SK-N-SH (cell line): ENCODE results near the gene UGT1A4. TPM values are rescaled to one million over a fixed set of nuclear protein-coding genes. Genes with fewer than 3 reads are reported as not detected.

Experiments used
- CTCF ChIA-PET: fragments of 300-600, 350-600 bp; formaldehyde crosslinking; extraction: SDS; loops from one replicate; lab custom pipeline; 2021; lab: Yijun Ruan, JAX
- POLR2A ChIA-PET: fragments of 350-600 bp; sonication (Branson Sonifier 250); formaldehyde crosslinking; extraction: SDS; loops from one replicate; lab custom pipeline; 2020; ENCODE audit warnings: antibody characterized with exemption, inconsistent platforms; lab: Yijun Ruan, JAX
- DNase-seq: peaks from one replicate; pipeline ENCODE4 v3.0.0; 2012
- H2AFZ ChIP-seq: fragments of 200-600 bp; sonication (generic); 2 replicates; pipeline ENCODE4 v1.8.1; 2016; ENCODE audit warnings: antibody characterized with exemption, mild to moderate bottlenecking, low read depth
- H3F3A ChIP-seq: fragments of 200-600 bp; sonication (generic); replicated peaks from 2 replicates; pipeline ENCODE3; 2016; ENCODE audit warnings: antibody characterized with exemption, mild to moderate bottlenecking; ENCODE audit not compliant: insufficient read depth
- H3K27ac ChIP-seq, 2 experiments: fragments of 200-500 bp in 1 of 2; fragments of 200-600 bp in 1 of 2; sonication (Bioruptor generic) in 1 of 2; sonication (generic), shearing (Covaris generic) in 1 of 2; 2 replicates each; pipeline versions ENCODE4 v1.5.1 to v1.6.1; 2014 to 2016; ENCODE audit warnings: low read depth in 2 of 2, inconsistent platforms in 1 of 2, low read length in 1 of 2, mild to moderate bottlenecking in 1 of 2, mixed read lengths in 1 of 2
- H3K27me3 ChIP-seq: fragments of 200-600 bp; sonication (generic), shearing (Covaris generic); 2 replicates; pipeline ENCODE4 v1.6.1; 2016; ENCODE audit warnings: mixed run types; ENCODE audit not compliant: insufficient read depth
- H3K36me3 ChIP-seq, 2 experiments: fragments of 200-500 bp in 1 of 2; fragments of 200-600 bp in 1 of 2; sonication (Bioruptor generic) in 1 of 2; sonication (generic) in 1 of 2; replicated peaks in 1 of 2; 2 replicates each; pipeline versions ENCODE3 to v1.5.1; 2014 to 2016; ENCODE audit warnings: low read length in 1 of 2, mild to moderate bottlenecking in 1 of 2; ENCODE audit not compliant: insufficient read depth in 2 of 2, control insufficient read depth in 1 of 2
- H3K4me1 ChIP-seq, 2 experiments: fragments of 200-500 bp in 1 of 2; fragments of 200-600 bp in 1 of 2; sonication (Bioruptor generic) in 1 of 2; sonication (generic), shearing (Covaris generic) in 1 of 2; 2 replicates each; pipeline versions ENCODE4 v1.5.1 to v1.6.1; 2014 to 2016; ENCODE audit warnings: low read depth in 1 of 2, low read length in 1 of 2, mixed run types in 1 of 2; ENCODE audit not compliant: insufficient read depth in 2 of 2, control insufficient read depth in 1 of 2
- H3K4me2 ChIP-seq: fragments of 200-600 bp; sonication (generic), shearing (Covaris generic); 2 replicates; pipeline ENCODE4 v1.6.1; 2017; ENCODE audit warnings: mixed run types
- H3K4me3 ChIP-seq, 2 experiments: fragments of 200-500 bp in 1 of 2; fragments of 200-600 bp in 1 of 2; sonication (Bioruptor generic) in 1 of 2; sonication (generic), shearing (Covaris generic) in 1 of 2; 2 replicates each; pipeline versions ENCODE4 v1.5.1 to v1.8.1; 2014 to 2016; ENCODE audit warnings: low read depth in 2 of 2, inconsistent platforms in 1 of 2, low read length in 1 of 2, mild to moderate bottlenecking in 1 of 2, mixed read lengths in 1 of 2, moderate library complexity in 1 of 2
- H3K79me2 ChIP-seq: fragments of 200-600 bp; sonication (generic); 2 replicates; pipeline ENCODE4 v1.8.1; 2017; ENCODE audit warnings: mild to moderate bottlenecking; ENCODE audit not compliant: insufficient read depth
- H3K9ac ChIP-seq: fragments of 200-600 bp; sonication (generic); 2 replicates; pipeline ENCODE4 v1.6.1; 2017; ENCODE audit warnings: mixed run types
- H3K9me2 ChIP-seq: fragments of 200-600 bp; sonication (generic); 2 replicates; pipeline ENCODE4 v1.6.1; 2017; ENCODE audit warnings: mixed run types
- H3K9me3 ChIP-seq: fragments of 200-600 bp; sonication (generic); 2 replicates; pipeline ENCODE4 v1.6.1; 2017; ENCODE audit warnings: mixed run types, mild to moderate bottlenecking, moderate library complexity
- H4K20me1 ChIP-seq: fragments of 200-600 bp; sonication (generic); 2 replicates; pipeline ENCODE4 v1.6.1; 2017; ENCODE audit warnings: mild to moderate bottlenecking, mixed run types; ENCODE audit not compliant: insufficient read depth
- CHD2 ChIP-seq: fragments of 150-350 bp; IDR thresholded peaks from 2 replicates; pipeline ENCODE4 v1.6.1; 2018; ENCODE audit warnings: low read length; ENCODE audit not compliant: partially characterized antibody
- EP300 ChIP-seq, 2 experiments: IDR thresholded peaks; 2 replicates each; pipeline versions ENCODE4 v1.4.0 to v1.6.1; 2012; ENCODE audit warnings: borderline replicate concordance in 1 of 2, low read depth in 1 of 2, low read length in 1 of 2
- FOXM1 ChIP-seq: IDR thresholded peaks from 2 replicates; pipeline ENCODE4 v1.4.0; 2012; ENCODE audit warnings: low read depth, mild to moderate bottlenecking
- GATA2 ChIP-seq: sonication (generic); formaldehyde crosslinking; IDR thresholded peaks from 2 replicates; pipeline ENCODE4 v1.5.0; 2020; ENCODE audit warnings: mild to moderate bottlenecking, missing genetic modification reagents
- MAX ChIP-seq: IDR thresholded peaks from 2 replicates; pipeline ENCODE4 v1.4.0; 2012; ENCODE audit warnings: low read depth
- NRF1 ChIP-seq: IDR thresholded peaks from 2 replicates; pipeline ENCODE4 v1.6.1; 2012; ENCODE audit warnings: low read depth, mild to moderate bottlenecking, low read length
- PBX3 ChIP-seq: IDR thresholded peaks from 2 replicates; pipeline ENCODE4; 2012
- POLR2AphosphoS5 ChIP-seq: IDR thresholded peaks from 2 replicates; pipeline ENCODE4 v1.6.1; 2012; ENCODE audit warnings: low read depth, low read length
- RAD21 ChIP-seq: IDR thresholded peaks from 2 replicates; pipeline ENCODE4 v1.6.1; 2012; ENCODE audit warnings: mild to moderate bottlenecking, low read length
- RCOR1 ChIP-seq: fragments of 150-350 bp; IDR thresholded peaks from 2 replicates; pipeline ENCODE4 v1.6.1; 2017; ENCODE audit warnings: antibody characterized with exemption, low read length
- REST ChIP-seq: IDR thresholded peaks from 2 replicates; pipeline ENCODE4 v1.6.1; 2012; ENCODE audit warnings: mild to moderate bottlenecking, low read depth, low read length, moderate library complexity
- RFX5 ChIP-seq: IDR thresholded peaks from 2 replicates; pipeline ENCODE4 v1.6.1; 2012; ENCODE audit warnings: mild to moderate bottlenecking, improper control_type of control experiment, low read length
- RXRA ChIP-seq: IDR thresholded peaks from 2 replicates; pipeline ENCODE4 v1.4.0; 2012; ENCODE audit warnings: low read depth, mild to moderate bottlenecking, borderline replicate concordance
- TAF1 ChIP-seq: IDR thresholded peaks from 2 replicates; pipeline ENCODE4 v1.6.1; 2012; ENCODE audit warnings: low read depth, mild to moderate bottlenecking, low read length, moderate library complexity, borderline replicate concordance
- TCF12 ChIP-seq: IDR thresholded peaks from 2 replicates; pipeline ENCODE4 v1.4.0; 2012
- TEAD4 ChIP-seq: IDR thresholded peaks from 2 replicates; pipeline ENCODE4 v1.4.0; 2012; ENCODE audit warnings: mild to moderate bottlenecking, borderline replicate concordance; ENCODE audit not compliant: insufficient read depth
- USF1 ChIP-seq: IDR thresholded peaks from 2 replicates; pipeline ENCODE4 v1.4.0; 2012; ENCODE audit warnings: low read depth, borderline replicate concordance
- YY1 ChIP-seq: IDR thresholded peaks from 2 replicates; pipeline ENCODE4 v1.4.0; 2012; ENCODE audit warnings: low read depth, mild to moderate bottlenecking
- WGBS: methylation state at CpG from one replicate; pipeline ENCODE4 v1.1.6; 2017; ENCODE audit warnings: low lambda C conversion rate; 5-methylcytosine and 5-hydroxymethylcytosine counted together
- polyA plus RNA-seq, 3 experiments: library from polyadenylated mRNA; depleted of rRNA; stranded (reverse); fragments of >200 nt; gene quantifications; 2 replicates each; pipeline ENCODE4 v1.2.3, GENCODE V29; 2012

Gene UGT1A4
- polyA plus RNA-seq, 1 of the 3 experiments (the other 2 are of a cell fraction): not detected

- Histone ChIP-seq H3K36me3 (no peaks in the 10 kb centered on the region), H3K79me2 (no peaks in the 10 kb centered on the region), H3K27me3 (no peaks in the 10 kb centered on the region), H3K9ac (no peak overlapping the region), H4K20me1 (no peaks in the 10 kb centered on the region), H3K4me1 (no peaks in the 10 kb centered on the region), H3K4me3 (no peak overlapping the region), H3K9me3 (no peaks in the 10 kb centered on the region; the same call in 1 of the 2 replicates), H3F3A (no peaks in the 10 kb centered on the region), H3K27ac (no peak overlapping the region), H3K9me2 (no peaks in the 10 kb centered on the region), H3K4me2 (no peak overlapping the region), H2AFZ (no peak overlapping the region)
- POLR2A ChIA-PET: no interaction called here
- DNase-seq: no peak
- WGBS: 10% methylated on average over 1 of the region's 2 CpGs
- CTCF ChIA-PET: interaction anchor here (0.9 kb wide), 1 partner anchor 16 kb away, joined by 3 read pairs; no protein-coding TSS in a partner anchor
- TF ChIP-seq CHD2 (no peak), FOXM1 (no peak), POLR2AphosphoS5 (no peak), RXRA (no peak)
Observed at GRCh38 chr2:233803292-233803911, 84.9 kb downstream of the UGT1A4 start.

GRCh38 chr2:233803994-233804393 lies 85.5 kb downstream of the UGT1A4 start:
- Histone ChIP-seq H3K9me2 (no peaks in the 10 kb centered on the region), H3K27ac (no peak overlapping the region), H3K36me3 (no peaks in the 10 kb centered on the region), H4K20me1 (no peaks in the 10 kb centered on the region), H3K9ac (no peak overlapping the region), H2AFZ (no peak overlapping the region), H3K4me2 (no peak overlapping the region), H3K4me1 (no peaks in the 10 kb centered on the region), H3K27me3 (no peaks in the 10 kb centered on the region), H3K4me3 (no peak overlapping the region), H3K9me3 (no peaks in the 10 kb centered on the region; the same call in 1 of the 2 replicates), H3K79me2 (no peaks in the 10 kb centered on the region), H3F3A (no peaks in the 10 kb centered on the region)
- WGBS: 33% methylated on average over 3 of the region's 8 CpGs
- TF ChIP-seq RCOR1: no peak
- TF ChIP-seq TCF12: no peak
- TF ChIP-seq MAX: no peak
- TF ChIP-seq GATA2 (CRISPR knock-in tag): no peak
- no peak for TF ChIP-seq FOXM1
- TF ChIP-seq EP300 (IDR thresholded peaks at IDR 0.05; ENCODE audit: borderline replicate concordance in 1 of 2, low read depth in 1 of 2, low read length in 1 of 2): no peak
- no peak for TF ChIP-seq POLR2AphosphoS5
- no peak for TF ChIP-seq RAD21
- no peak for TF ChIP-seq USF1
- no peak for TF ChIP-seq RFX5
- no peak for TF ChIP-seq PBX3
- TF ChIP-seq YY1: no peak
- no peak for TF ChIP-seq NRF1
- no peak for TF ChIP-seq TAF1
- TF ChIP-seq REST: no peak
- TF ChIP-seq TEAD4: no peak
- no peak for TF ChIP-seq RXRA
- DNase-seq: no peak
- ChIA-PET CTCF (interaction anchor here (0.9 kb wide), 1 partner anchor 17 kb away, joined by 3 read pairs; no protein-coding TSS in a partner anchor), POLR2A (no interaction called here)
